GM19351 (cell line): ENCODE measurements around the gene KIAA0753.

ENCODE experiments used
- ATAC-seq: cut with Tn5 transposase; IDR thresholded peaks from one replicate; pipeline ENCODE4 v1.9.1; 2021; ENCODE audit warnings: mild to moderate bottlenecking, moderate library complexity; ENCODE audit not compliant: unreplicated experiment

KIAA0753 gene

DNA sequence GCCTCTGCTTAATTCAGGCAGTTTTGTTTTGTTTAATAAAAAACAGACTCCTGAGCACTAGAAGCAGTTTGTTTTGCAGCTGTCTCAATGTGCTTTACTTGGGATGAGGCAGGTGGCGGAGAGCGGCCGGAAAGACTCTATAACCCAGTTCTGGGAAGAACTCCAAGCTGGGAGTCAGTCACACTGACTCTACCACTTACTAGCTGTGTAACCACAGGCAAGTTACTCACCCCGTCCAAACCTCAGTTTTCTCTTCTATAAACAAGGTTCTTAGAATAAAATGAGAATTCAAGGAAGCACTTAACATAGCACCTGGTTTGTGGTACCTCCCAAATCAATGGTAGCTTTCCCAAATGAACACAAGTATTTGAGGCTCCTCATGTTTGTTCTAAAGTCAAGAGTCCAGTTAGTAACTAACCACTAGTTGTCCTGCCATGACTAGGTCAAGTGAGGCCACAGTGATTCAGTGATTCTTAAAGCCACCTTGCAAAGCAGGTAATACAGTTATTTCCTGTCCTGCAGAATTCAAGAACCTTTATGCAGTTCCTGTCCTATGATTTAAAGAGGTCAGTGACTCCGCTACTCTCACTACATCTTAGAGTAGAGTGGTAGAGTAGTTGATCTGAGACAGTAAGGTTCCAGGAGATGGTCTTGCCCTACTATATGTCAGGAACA, 3.1 kb upstream of the KIAA0753 start:
- ATAC-seq: no peak

DNA sequence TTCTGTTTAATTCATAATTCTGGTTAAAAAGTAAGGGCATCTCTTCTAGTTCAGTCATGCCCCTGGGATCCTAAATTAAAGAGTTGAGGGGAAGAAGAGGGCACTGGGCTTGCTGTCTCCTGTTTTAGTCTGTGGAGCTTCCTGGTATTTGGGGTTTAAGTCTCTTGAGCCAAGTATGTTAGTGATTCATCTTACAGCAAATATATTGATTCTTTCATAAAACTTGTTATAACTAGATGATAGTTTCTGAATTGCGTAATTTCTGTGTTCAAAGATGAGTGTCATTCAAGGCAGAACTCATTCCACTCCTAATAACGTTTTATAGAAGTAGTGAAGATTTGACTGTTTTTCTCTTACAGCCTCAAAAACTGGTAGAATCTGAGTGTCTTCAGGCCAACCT, 2.1 kb upstream of the KIAA0753 start:
- no peak for ATAC-seq

DNA sequence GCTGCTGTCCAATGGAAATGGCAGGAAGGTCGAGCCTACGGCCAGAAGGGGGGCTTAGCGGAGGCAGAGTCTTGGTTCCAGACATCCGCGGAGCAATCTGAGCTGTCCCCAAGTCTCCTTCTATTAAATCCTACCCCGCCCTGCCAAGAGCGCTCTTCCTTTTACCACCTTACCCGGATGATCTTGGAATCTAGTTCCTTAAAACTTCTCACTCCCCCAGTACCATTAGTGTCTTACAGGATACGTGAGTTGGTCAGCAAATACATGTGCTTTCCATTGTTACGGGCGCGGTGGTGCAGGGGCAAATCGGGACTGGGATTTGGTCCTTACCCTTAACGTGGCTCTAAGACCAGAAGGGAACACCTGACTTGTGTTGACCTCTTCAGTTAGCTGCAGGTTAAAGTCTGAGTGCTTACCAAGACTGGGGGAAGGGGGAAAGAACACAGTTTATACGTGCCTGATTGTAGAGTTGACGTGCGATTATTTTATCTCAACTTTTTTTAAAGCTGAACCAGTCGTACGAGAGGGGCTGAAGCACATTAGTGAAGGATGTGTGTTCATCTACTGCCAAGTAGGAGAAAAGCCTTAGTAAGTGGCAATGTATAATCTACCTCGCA, 844 bp upstream of the KIAA0753 start:
- ATAC-seq: peak; percentile 17

DNA sequence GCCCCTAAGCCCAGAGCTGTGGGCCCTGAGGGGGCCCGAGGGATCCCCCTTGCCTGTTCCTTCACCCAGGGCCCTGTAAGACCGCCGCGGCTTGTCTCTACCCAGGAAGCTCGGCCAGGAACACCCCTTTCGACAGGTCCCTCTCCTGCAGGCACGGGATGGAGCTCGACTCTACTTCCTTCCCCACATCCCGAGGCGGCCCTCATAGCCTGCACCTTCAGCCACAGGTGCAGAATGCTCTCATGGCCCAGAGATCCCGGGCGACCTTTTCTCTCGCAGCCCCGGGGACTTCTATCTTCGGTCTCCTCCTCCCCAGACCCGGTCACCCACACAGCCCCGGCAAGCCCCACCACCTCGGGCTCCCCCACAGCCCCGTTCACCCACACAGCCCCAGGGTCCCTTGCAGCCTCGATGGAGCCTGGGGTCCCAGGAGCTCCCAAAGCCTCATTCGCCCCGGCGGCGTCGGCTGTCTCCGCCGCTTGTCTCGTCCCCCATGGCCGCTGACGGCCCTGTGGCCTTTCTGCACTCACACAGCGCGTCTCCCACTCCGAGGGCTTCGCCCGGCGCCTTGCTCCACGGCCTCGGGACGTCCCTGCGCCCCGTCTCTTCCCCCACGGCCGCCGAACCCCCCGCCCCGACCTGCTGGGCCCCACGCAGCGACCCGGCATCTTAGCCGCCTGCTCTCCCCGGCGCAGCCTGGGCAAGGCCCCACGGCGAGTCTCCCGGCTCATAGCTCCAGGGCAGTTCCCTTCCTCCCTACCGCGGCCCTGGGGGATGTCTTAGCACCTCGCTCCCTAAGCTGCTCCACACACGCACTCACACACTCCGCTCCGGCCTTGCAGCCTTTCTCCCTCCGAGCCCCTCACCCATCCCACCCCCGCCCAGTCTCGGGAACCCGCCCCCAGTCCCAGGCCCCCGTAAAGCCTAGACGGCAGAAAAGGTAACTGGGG, 650 bp downstream of the KIAA0753 start:
- peak; percentile 7 for ATAC-seq

DNA sequence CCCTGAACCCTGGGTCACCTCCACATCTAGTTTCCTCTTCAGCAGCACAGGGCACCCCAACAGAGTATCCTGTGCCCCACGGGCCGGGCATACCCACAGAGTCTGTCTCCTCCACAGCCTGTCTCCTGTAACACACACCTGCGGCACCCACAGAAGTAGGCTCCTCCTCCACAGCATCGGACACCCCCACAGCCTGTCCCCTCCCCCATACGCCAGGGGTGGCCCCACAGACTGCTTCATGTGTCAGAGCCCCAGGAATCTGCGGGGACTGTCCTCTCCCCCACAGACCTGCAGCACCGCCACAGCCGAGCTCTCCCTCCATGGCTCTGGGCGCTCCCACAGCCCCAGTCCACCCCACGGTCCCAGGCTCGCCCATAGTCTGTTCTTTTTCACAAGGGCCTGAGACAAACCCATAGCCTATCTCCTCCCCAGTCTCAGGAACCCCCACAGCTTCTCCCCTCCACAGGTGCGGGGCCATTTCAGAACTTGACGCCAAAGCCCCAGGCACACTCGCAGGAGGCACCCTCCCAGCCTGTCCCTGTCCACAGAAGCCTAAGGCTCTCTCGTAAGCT, 1.4 kb downstream of the KIAA0753 start:
- ATAC-seq: no peak

DNA sequence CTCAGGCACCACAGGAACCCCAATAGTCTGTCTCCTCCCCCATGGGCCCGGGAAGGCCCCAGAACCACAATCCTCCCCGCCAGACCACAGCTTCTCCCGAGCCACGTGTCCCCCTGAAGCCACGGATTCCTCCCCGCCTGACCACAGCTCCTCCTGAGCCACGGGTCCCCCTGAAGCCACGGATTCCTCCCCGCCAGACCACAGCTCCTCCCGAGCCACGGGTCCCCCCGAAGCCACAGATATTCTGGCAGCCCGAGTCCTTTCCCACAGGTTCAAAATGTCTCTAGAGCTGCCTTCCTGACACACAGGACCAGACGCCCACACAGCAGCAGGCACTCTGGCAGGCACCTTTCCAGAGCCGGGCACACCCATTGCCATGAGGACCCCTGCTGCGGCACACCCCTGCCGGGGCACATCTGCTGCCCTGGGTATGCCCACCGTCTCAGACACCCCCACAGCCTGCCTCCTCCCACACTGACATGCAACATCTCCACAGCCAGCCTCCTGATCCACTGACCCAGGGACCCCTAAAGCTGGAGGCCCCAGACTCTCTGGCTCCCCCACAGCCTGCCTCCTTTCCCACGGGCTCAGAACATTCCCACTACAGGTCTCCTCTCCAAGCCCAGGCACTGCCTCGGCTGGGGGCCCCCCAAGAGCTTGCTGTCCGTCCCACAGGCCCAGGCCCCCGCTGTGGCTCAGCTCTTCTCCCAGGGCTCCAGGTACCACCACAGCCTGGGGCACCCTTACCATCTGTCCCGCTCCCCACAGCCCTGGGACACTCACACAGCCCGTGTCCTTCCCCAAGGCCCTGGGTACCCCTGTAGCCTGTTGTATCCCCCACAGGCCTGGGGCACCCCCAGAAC, 2.2 kb downstream of the KIAA0753 start:
- ATAC-seq: no peak

DNA sequence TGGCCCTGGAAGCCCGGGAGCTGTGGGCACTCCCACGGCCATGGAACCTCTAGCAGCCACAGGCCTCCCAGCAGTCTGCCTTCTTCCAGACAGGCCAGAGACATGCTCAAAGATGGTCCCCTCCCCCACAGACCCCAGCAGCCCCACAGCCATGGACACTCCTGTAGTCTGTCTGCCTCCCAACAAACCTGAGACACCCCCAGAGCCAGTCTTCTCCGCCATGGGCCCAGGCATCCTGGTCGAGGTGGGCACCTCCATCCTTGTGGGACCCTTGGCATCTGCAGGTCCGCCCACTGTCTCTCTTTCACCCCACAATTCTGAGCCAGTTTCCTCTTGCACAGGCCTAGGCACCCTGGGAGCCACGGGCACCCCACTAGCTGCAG, 3.1 kb downstream of the KIAA0753 start:
- no peak for ATAC-seq

DNA sequence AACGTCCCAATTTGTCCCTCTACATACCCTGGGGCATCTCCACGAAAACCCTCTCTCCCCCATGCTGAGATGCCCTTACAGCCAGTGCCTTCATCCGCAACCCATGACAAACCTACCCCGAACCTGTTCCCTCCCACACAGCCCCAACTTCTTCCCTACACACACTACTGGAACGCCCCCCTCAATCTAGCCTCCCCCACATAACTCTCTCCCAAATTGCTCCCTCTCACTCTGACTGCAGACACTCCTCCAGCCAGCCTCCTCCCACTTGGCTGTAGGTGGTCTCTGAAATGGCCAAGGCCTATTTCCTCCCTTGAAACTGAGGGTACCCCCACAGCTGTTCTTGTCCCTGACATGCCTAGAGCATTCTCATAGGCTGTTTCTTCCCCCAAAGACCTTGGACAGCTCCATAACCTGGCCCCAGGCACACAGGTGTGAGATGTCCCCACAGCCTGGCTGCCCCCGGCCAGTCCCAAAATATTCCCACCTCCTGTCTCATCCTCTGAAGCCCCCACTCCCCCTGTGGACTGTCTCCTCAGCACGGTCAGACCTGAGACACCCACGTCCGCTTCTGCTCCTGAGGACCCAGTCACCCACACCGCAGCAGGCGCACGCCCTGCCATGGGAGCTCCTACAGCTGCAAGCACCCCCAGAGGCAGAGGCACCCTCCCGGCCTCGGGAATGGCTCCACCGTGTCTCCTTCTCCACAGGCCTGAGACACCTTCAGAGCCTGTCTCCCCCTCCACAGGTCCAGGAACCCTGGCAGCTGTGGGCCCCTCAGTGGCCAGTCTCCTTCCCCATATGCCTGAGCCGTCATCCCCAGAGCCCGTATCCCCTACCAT, 3.7 kb downstream of the KIAA0753 start:
- ATAC-seq: no peak

DNA sequence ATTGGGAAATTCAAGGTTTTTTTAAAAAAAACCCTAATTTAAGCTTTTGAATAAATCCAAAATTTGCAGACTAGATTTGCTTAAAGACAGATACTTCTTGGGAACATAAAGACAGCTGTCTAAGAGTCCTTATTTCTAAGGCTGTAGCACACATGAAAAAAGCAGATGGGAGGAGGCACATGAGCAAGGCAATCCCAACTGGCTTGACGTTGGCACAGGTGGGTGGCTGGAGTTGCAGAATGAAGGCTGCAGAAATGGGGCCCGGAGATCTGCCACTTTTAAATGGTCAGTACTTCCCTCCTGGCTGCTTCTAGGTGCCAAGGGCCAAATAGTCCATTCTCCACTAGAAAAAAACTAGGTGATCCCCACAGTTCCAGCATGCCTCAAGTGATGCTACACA, 4.4 kb downstream of the KIAA0753 start:
- no peak for ATAC-seq

DNA sequence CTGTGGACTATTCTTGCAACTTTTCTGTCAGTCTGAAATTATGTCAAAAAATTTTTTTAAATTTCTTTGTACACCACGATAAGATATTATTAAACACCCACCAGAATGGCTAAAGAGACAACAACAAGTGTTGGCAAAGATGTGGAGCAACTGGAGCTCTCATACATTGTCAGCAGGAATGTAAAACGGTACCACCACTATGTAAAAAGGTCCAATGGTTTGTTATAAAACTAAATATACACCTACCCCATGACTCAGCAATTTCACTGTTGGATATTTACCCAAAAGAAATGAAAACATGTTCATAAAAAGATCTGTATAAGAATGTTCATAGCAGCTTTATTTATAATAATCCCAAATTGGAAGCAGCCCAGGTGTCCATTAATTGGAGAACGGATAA, 7.2 kb downstream of the KIAA0753 start:
- no peak for ATAC-seq

DNA sequence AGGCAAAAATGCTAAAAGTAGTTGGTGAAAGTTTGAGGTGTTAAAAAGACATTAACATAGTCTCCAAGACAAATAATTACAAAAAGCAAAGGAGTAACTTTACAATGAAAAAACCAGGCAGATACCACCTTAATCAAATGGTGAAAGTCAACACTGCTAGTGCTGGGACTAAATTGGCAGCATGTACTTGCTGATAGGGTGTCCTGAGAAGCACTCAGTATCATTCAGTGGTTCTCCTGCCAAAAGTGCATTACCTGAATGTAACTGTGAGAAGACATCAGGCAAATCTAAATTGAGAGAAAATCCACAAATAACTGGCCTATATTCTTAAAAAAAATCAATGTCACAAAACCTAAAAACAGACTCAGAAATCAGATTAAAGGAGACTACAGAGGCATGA, 8.0 kb downstream of the KIAA0753 start:
- ATAC-seq: no peak

DNA sequence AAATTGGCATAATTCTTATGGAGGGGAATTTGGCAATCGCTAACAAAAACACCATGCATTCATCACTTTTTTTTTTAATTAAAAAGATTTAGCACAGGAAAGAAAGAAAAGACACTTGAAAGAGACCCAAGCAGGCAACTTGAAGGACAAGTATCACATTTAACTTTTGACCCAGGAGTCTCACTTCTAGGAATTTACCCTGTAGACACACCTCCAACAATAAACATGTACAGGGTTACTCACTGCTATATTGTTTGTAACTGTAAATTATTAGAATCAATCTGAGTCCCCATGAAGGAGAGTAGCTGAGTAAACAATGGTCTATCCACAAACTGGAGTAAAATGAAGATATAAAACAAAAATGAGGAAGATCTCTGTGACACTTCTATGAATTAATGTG, 10.1 kb downstream of the KIAA0753 start:
- no peak for ATAC-seq

DNA sequence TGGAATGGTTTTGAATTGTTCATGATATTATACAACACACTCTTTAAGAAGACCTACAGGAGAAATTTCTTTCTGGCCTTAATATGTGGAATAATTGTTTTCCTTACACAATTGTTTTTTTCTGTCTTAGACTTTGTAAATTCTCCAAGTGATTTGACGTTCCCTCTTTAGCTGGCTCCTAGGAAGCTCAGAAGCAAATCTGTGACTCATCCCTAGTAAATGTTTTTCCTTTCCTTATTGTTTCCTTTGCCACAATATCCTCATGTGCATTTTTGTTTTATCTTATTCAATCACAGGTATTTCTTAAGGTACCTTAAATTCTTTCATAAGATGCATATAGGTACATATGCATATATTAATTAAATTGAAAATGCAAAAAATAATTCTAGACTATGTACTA, 13.5 kb downstream of the KIAA0753 start:
- no peak for ATAC-seq

DNA sequence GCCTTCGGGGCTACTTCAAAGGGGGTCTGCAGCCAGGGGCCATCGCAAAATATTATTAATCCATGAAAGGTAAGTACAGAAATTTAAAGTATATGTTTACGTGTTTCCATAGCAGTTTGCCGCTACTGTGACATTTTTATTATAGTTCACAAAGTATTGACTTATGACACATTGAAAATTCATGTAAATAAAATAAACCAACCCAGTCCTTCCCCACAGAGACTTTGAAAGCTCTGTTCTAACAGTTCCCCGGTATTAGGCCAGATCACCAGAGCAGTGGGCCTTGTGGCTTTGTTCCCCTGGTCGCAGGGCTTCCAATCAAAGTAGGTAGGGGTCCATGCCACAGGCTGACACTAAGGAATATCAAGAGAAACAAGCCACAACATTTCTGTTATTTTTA, 13.9 kb downstream of the KIAA0753 start:
- ATAC-seq: no peak

DNA sequence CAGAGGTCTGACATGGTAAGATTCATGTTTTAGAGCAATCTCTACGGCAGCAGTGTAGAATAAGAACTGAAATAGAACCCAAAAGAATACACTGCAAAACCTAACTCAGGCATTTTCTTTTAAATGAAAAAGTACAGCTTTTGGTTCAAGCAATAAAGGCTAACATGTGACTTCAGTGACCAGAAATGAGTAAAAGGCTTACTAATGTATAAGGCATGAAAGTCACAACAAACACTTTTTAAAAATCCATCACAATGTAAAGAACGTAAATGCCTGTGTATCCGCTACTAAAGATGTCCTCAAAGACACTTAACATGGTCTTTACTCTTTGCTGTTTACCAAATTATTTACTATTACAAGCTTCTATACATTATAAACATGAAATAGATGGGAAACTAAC, 16.6 kb downstream of the KIAA0753 start:
- ATAC-seq: no peak

DNA sequence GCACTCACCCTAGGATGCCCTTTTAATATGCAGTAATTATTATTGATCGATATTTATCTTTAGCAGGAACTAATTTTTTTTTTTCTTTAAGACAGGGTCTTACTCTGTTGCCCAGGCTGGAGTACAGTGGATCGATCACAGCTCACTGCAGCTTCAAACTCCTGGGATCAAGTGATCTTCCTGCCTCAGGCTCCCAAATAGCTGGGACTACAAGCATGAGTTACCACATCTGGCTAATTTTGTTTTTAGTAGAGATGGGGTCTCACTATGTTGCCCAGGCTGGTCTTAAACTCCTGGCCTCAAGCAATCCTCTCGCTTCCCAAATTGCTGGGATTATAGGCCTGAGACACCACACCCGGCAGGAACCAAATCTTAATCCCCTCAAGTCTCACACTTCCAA, 29.3 kb downstream of the KIAA0753 start:
- no peak for ATAC-seq

DNA sequence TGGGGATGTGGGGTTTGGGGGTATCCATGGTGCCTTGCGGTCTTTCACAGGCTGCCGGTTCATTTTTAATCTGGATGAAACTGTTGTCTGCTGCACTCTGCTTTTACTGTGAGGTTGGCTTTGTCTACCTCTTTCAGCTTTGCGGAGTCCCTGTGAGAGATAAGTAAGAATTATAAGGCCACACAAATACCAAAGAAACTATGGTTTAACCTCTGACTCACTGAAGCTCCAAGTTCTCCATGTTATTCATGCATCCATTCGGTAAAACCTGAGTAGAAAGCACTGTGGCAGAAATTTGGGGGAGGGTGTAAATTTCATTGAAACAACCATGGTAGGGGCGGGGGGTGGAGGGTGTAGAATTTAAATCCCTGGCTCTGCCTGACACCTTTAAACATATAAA, 30.5 kb downstream of the KIAA0753 start:
- ATAC-seq: no peak

DNA sequence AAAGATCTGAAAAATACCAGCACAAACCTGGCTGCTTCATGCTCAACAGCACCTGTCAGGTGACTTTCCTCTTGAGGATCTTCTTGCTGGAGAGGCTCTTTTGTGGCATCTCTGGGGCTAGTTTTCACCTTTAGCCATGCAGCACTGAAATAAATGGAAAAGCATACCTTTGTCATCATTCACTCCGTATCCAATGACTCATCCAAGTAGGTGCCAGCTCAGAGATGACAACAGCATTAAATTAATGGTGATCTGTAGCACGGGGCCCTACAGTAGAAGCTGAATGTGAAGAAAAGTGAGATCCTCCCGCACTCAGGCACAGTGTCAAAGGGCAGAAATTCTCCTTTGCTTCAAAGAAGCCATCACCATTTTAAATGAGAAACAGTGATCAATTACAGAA, 32.2 kb downstream of the KIAA0753 start:
- ATAC-seq: no peak

DNA sequence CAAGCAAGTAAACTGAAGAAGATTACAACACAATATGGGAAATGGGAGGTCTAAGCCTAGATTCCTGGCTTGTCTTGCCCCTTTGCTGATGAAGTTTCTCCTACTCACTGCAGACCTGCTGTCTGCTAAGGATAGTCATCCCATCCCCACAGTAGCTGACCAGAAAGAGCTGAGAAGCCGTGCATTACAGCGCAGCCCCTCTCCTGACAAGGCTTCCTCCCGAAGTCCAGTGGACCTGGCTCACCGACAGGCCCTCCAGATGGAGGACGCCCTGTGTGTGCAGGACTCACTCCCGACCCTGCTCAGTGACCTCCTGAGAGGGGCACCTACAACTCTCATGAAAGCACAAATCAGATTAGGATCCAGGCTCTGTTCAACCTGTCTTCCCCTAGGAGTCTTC, 35.4 kb downstream of the KIAA0753 start:
- ATAC-seq: no peak
